Caco-2 (cell line): ENCODE results near the gene ATAT1. TPM values are rescaled to one million over a fixed set of nuclear protein-coding genes. Genes with fewer than 3 reads are reported as not detected.

Experiments used
- BruUV-seq: library from RNA; stranded (reverse); fragments of 400-500 nt; replicated peaks from 2 replicates; lab custom pipeline; 2021; lab: Mats Ljungman, UMichigan
- CTCF ChIA-PET: fragments of 300-600 bp; sonication (Branson Sonifier 250); formaldehyde crosslinking; loops from one replicate; lab custom pipeline; 2022; ENCODE audit warnings: antibody characterized with exemption; lab: Charles Lee
- POLR2A ChIA-PET: fragments of 300-600 bp; sonication (Branson Sonifier 250); formaldehyde crosslinking; loops from one replicate; lab custom pipeline; 2022; ENCODE audit warnings: antibody characterized with exemption; lab: Charles Lee
- DNase-seq, 2 experiments: peaks; one replicate each; pipeline versions ENCODE4 v3.0.0 to v3.0.0-alpha.2; 2020 to 2022
- H3K27me3 ChIP-seq: replicated peaks from 2 replicates; pipeline ENCODE4 v1.6.0; 2011; ENCODE audit warnings: low read length; ENCODE audit not compliant: control insufficient read depth, insufficient read depth
- H3K36me3 ChIP-seq: 2 replicates; pipeline ENCODE4 v1.5.1; 2011; ENCODE audit warnings: low read length; ENCODE audit not compliant: control insufficient read depth, insufficient read depth
- H3K4me1 ChIP-seq: fragments of 250-450 bp; sonication (Bioruptor Pico); 2 replicates; pipeline ENCODE4 v1.5.1; 2020; ENCODE audit warnings: mild to moderate bottlenecking
- H3K4me3 ChIP-seq: 2 replicates; pipeline ENCODE4 v1.5.1; 2011; ENCODE audit warnings: low read depth, mild to moderate bottlenecking, control low read depth, low read length
- H3K9me3 ChIP-seq: fragments of 250-450 bp; sonication (Bioruptor Pico); 2 replicates; pipeline ENCODE4 v1.5.1; 2020; ENCODE audit warnings: mild to moderate bottlenecking, moderate library complexity
- H3K27ac Mint-ChIP-seq: one replicate; pipeline ENCODE4 v1.8.0; 2022; ENCODE audit warnings: mixed read lengths; ENCODE audit not compliant: unreplicated experiment
- H3K27me3 Mint-ChIP-seq: one replicate; pipeline ENCODE4 v1.8.0; 2022; ENCODE audit warnings: mixed read lengths; ENCODE audit not compliant: insufficient read depth, unreplicated experiment
- H3K36me3 Mint-ChIP-seq: one replicate; pipeline ENCODE4 v1.8.0; 2022; ENCODE audit warnings: mild to moderate bottlenecking, mixed read lengths; ENCODE audit not compliant: insufficient read depth, unreplicated experiment
- H3K4me1 Mint-ChIP-seq: one replicate; pipeline ENCODE4 v1.8.0; 2022; ENCODE audit warnings: low read depth, mixed read lengths; ENCODE audit not compliant: unreplicated experiment
- H3K4me3 Mint-ChIP-seq: one replicate; pipeline ENCODE4 v1.8.0; 2022; ENCODE audit warnings: mild to moderate bottlenecking, moderate library complexity, mixed read lengths; ENCODE audit not compliant: unreplicated experiment
- H3K9me3 Mint-ChIP-seq: one replicate; pipeline ENCODE4 v1.8.0; 2022; ENCODE audit warnings: mixed read lengths; ENCODE audit not compliant: unreplicated experiment
- intact Hi-C: fragments of 100-400 bp; cut with micrococcal nuclease; formaldehyde crosslinking; loops from one replicate; pipeline ENCODE4 v1.10.0; 2022; ENCODE audit not compliant: unreplicated experiment
- total RNA-seq: library from RNA; stranded (reverse); gene quantifications from 2 replicates; pipeline ENCODE4 v1.2.3, GENCODE V29; 2022
- TF ChIP-seq, protein P1 (sequence below), 2 experiments: fragments of 200-600 bp in 1 of 2; IDR thresholded peaks; 1 replicate in 1 of 2; 2 replicates in 1 of 2; pipeline versions ENCODE4 v1.5.1 to v1.8.0; 2011 to 2022; ENCODE audit warnings: antibody characterized with exemption in 1 of 2, control low read depth in 1 of 2, inconsistent platforms in 1 of 2, low read depth in 1 of 2, low read length in 1 of 2, mild to moderate bottlenecking in 1 of 2, moderate library complexity in 1 of 2; ENCODE audit not compliant: insufficient read depth in 1 of 2, severe bottlenecking in 1 of 2, unreplicated experiment in 1 of 2

ATAT1 gene
- total RNA-seq, 1 experiment from 2014 or later: 17.9 TPM

DNA sequence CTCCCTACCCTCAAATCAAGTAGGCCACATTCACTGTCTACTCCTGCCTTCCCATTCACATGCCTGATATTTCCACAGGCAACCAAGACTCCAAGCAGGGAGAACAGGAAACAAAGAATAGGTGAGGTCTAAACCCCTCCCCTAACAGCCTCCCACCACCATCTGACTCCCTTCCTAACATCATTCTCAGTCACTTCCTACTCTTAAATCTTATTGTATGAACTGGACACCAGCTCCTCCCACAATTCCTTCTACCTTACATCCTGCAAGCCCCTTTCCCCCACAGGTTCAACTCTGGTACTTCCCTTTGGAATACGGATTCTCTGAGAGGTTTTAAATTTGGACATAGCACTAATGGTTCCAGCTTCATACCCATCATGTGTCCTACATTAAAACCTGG lies 19.3 kb downstream of the ATAT1 start:
- Mint-ChIP-seq H3K9me3 (no peaks in the 10 kb centered on the region), H3K36me3 (peaks cover 49% of the 10 kb centered on the region), H3K27me3 (no peaks in the 10 kb centered on the region), H3K4me1 (peaks cover 22% of the 10 kb centered on the region), H3K4me3 (peak overlapping the region; percentile 82), H3K27ac (peak overlapping the region; percentile 67)
- Histone ChIP-seq H3K4me1 (peaks cover 4% of the 10 kb centered on the region; the same call in 1 of the 2 replicates), H3K36me3 (peaks cover 2% of the 10 kb centered on the region), H3K27me3 (no peaks in the 10 kb centered on the region), H3K9me3 (no peaks in the 10 kb centered on the region), H3K4me3 (no peak overlapping the region)
- CTCF ChIA-PET: no interaction called here
- intact Hi-C loops: loop anchor here (2.0 kb wide), 2 partner anchors 27 to 77 kb away; partner anchors contain the start of gene DHX16
- no peak for DNase-seq
- no TSS peak for BruUV-seq
- POLR2A ChIA-PET: interaction anchor here (1.1 kb wide), 1 partner anchor 75 kb away, joined by 3 read pairs; the partner anchor contains the start of gene ABCF1
- TF ChIP-seq, protein P1, sequence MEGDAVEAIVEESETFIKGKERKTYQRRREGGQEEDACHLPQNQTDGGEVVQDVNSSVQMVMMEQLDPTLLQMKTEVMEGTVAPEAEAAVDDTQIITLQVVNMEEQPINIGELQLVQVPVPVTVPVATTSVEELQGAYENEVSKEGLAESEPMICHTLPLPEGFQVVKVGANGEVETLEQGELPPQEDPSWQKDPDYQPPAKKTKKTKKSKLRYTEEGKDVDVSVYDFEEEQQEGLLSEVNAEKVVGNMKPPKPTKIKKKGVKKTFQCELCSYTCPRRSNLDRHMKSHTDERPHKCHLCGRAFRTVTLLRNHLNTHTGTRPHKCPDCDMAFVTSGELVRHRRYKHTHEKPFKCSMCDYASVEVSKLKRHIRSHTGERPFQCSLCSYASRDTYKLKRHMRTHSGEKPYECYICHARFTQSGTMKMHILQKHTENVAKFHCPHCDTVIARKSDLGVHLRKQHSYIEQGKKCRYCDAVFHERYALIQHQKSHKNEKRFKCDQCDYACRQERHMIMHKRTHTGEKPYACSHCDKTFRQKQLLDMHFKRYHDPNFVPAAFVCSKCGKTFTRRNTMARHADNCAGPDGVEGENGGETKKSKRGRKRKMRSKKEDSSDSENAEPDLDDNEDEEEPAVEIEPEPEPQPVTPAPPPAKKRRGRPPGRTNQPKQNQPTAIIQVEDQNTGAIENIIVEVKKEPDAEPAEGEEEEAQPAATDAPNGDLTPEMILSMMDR (IDR thresholded peaks at IDR 0.05; ENCODE audit: insufficient read depth in 1 of 2, low read depth in 1 of 2, low read length in 1 of 2, severe bottlenecking in 1 of 2, unreplicated experiment in 1 of 2): no peak

DNA sequence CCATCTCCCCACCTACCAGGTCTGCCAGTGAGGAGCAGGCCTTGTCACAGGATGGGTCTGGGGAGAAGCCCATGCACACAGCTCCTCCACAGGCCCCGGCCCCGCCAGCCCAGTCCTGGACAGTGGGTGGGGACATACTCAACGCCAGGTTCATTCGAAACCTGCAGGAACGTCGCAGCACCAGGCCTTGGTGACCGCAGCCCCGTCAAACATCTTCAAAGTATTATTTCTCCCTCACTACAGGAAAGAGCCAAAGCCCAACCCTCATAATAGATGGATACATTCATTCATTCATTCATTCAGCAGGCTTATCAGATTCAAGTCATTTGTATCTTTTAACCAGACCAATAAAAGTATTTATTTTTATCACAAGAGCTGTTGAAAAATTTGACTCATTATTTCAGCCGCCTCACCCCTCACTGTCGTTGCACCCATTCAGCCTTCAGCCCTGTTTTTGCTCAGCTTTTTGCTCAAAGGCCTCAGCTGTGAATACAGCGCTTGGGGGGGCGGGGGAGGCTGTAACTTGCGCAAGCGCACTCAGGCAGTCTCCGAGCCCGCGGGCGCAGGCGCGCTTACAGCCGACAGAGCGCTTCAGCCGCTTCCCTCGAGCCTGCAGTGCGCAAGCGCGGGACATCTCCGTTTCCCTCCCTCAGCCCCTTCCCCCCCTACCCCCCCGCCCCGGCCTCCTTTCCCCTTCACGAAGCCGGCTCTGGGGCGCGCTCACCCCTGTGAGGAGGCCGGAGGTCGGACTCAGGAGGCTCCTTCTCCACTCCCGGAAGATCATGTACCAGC lies 20.0 kb downstream of the ATAT1 start, which contains the start of gene C6orf136:
Gene C6orf136 (plus strand): TSS at position 684 of the 792 bp plus-strand sequence. CDS start 99 bp downstream, at position 783.
- intact Hi-C loops: loop anchor here (1.0 to 2.0 kb wide), 3 partner anchors 26 to 76 kb away; partner anchors contain the start of genes DHX16, MRPS18B and PPP1R10
- H3K9me3 Mint-ChIP-seq: no peaks in the 10 kb centered on the region
- peaks cover 53% of the 10 kb centered on the region for H3K36me3 Mint-ChIP-seq
- ChIA-PET POLR2A (interaction anchor here (0.6 to 1.1 kb wide), 6 partner anchors 19 to 77 kb away, joined by 3 to 9 read pairs (median 3); partner anchors contain the start of genes ABCF1 and MDC1), CTCF (interaction anchor here (0.6 kb wide), 3 partner anchors 16 to 176 kb away, joined by 3 to 5 read pairs (median 4); no protein-coding TSS in a partner anchor)
- TF ChIP-seq, protein P1 (IDR thresholded peaks at IDR 0.05; ENCODE audit: insufficient read depth in 1 of 2, low read depth in 1 of 2, low read length in 1 of 2, severe bottlenecking in 1 of 2, unreplicated experiment in 1 of 2): no peak
- Histone ChIP-seq H3K4me3 (peak within 1 kb of the TSS; percentile 83), H3K36me3 (peaks cover 2% of the 10 kb centered on the region), H3K27me3 (no peaks in the 10 kb centered on the region), H3K9me3 (no peaks in the 10 kb centered on the region), H3K4me1 (no peaks in the 10 kb centered on the region)
- peak; percentile 91 to 93 for DNase-seq
- H3K27me3 Mint-ChIP-seq: no peaks in the 10 kb centered on the region
- peak within 1 kb of the TSS; percentile 67 for H3K27ac Mint-ChIP-seq
- BruUV-seq: TSS peak; percentile 66
- peaks cover 16% of the 10 kb centered on the region for H3K4me1 Mint-ChIP-seq
- H3K4me3 Mint-ChIP-seq: peak within 1 kb of the TSS; percentile 82
